ENCODE measurements around the gene ADPRH. TPM values are rescaled to one million over a fixed set of nuclear protein-coding genes. Genes with fewer than 3 reads are reported as not detected.

Gene ADPRH
- total RNA-seq, 1 experiment from 2014 or later, result 2.0 TPM

- Histone ChIP-seq H3K9me3 (replicated peaks) (no peaks in the 10 kb centered on the region), H3K27me3 (replicated peaks) (no peaks in the 10 kb centered on the region), H3K36me3 (no peaks in the 10 kb centered on the region), H3K27ac (no peak overlapping the region), H3K4me1 (replicated peaks) (no peaks in the 10 kb centered on the region), H3K4me3 (no peak overlapping the region)
- no peak for DNase-seq (ENCODE audit: low read depth in 1 of 2, low spot score in 2 of 2)
Measured at GRCh38 chr3:119619094-119619493, 39.8 kb downstream of the ADPRH start.

GRCh38 chr3:119620899-119621298, 41.6 kb downstream of the ADPRH start:
- H3K4me3 ChIP-seq, result no peak overlapping the region
- H3K9me3 ChIP-seq (replicated peaks), result no peaks in the 10 kb centered on the region
- no peaks in the 10 kb centered on the region for H3K4me1 ChIP-seq (replicated peaks)
- H3K36me3 ChIP-seq, result no peaks in the 10 kb centered on the region
- no peak for DNase-seq (ENCODE audit: low read depth in 1 of 2, low spot score in 2 of 2)
- no peaks in the 10 kb centered on the region for H3K27me3 ChIP-seq (replicated peaks)
- no peak overlapping the region for H3K27ac ChIP-seq

DNA sequence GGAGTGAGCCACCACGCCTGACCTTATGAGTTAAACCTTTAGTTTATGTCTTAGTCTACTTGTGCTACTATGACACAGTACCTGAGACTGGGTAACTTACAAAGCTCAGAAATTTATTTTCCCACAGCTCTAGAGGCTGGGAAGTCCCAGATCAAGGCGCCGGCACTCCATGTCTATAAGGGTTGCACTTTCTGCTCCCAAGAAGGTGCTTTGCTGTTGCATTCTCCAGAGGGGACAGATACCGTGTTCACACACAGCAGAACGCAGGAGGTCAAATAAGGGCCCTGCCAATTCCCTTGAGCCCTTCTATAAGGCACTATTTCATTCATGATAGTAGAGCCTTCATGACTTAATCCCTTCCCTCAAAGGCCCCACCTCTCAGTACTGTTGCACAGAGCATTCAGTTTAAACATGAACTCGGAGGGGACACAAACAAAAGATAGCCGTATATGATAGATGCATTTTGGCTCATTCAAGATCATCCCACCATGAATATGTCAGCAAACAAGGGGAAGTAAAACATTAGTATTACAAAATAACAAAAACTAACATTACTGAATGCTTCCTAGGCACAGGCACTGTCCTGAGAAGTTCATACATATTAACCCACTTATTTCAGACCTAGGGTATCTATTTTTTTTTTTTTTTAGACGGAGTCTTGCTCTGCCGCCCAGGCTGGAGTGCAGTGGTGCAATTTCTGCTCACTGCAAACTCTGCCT, 44.9 kb downstream of the ADPRH start:
- H3K27me3 ChIP-seq (replicated peaks), result no peaks in the 10 kb centered on the region
- no peaks in the 10 kb centered on the region for H3K9me3 ChIP-seq (replicated peaks)
- DNase-seq (ENCODE audit: low read depth in 1 of 2, low spot score in 2 of 2), result no peak
- no peaks in the 10 kb centered on the region for H3K36me3 ChIP-seq
- H3K4me1 ChIP-seq (replicated peaks), result 0 out of 2 replicates have a peak, but pooled peaks cover 5% of the 10 kb centered on the region
- H3K27ac ChIP-seq, result no peak overlapping the region
- H3K4me3 ChIP-seq, result no peak overlapping the region

GRCh38 chr3:119625451-119626153, 46.3 kb downstream of the ADPRH start:
- Histone ChIP-seq H3K4me3 (no peak overlapping the region), H3K9me3 (replicated peaks) (no peaks in the 10 kb centered on the region)

GRCh38 chr3:119626196-119626595, 46.9 kb downstream of the ADPRH start:
- Histone ChIP-seq H3K4me1 (replicated peaks) (peaks cover 9% of the 10 kb centered on the region), H3K4me3 (no peak overlapping the region), H3K9me3 (replicated peaks) (no peaks in the 10 kb centered on the region), H3K27ac (no peak overlapping the region), H3K36me3 (no peaks in the 10 kb centered on the region), H3K27me3 (replicated peaks) (no peaks in the 10 kb centered on the region)
- DNase-seq (ENCODE audit: low read depth in 1 of 2, low spot score in 2 of 2), result no peak

More at GRCh38 chr3:119625451-119626153, 46.3 kb downstream of the ADPRH start:
- H3K36me3 ChIP-seq, result no peaks in the 10 kb centered on the region
- H3K4me1 ChIP-seq (replicated peaks), result peaks cover 8% of the 10 kb centered on the region; the same call in 1 of the 2 replicates
- no peaks in the 10 kb centered on the region for H3K27me3 ChIP-seq (replicated peaks)
- DNase-seq (ENCODE audit: low read depth in 1 of 2, low spot score in 2 of 2), result no peak
- H3K27ac ChIP-seq, result no peak overlapping the region

- no peak overlapping the region for H3K27ac ChIP-seq
- no peak for DNase-seq (ENCODE audit: low read depth in 1 of 2, low spot score in 2 of 2)
- no peaks in the 10 kb centered on the region for H3K9me3 ChIP-seq (replicated peaks)
- no peak overlapping the region for H3K4me3 ChIP-seq
- H3K4me1 ChIP-seq (replicated peaks), result peaks cover 9% of the 10 kb centered on the region
- H3K27me3 ChIP-seq (replicated peaks), result no peaks in the 10 kb centered on the region
- H3K36me3 ChIP-seq, result no peaks in the 10 kb centered on the region
Measured at GRCh38 chr3:119627461-119627860, 48.2 kb downstream of the ADPRH start.

- Histone ChIP-seq H3K4me1 (replicated peaks) (peaks cover 9% of the 10 kb centered on the region), H3K4me3 (no peak overlapping the region), H3K27me3 (replicated peaks) (no peaks in the 10 kb centered on the region), H3K9me3 (replicated peaks) (no peaks in the 10 kb centered on the region), H3K36me3 (no peaks in the 10 kb centered on the region), H3K27ac (no peak overlapping the region)
- no peak for DNase-seq (ENCODE audit: low read depth in 1 of 2, low spot score in 2 of 2)
Measured at GRCh38 chr3:119628390-119628789, 49.1 kb downstream of the ADPRH start.

GRCh38 chr3:119628816-119629445, 49.6 kb downstream of the ADPRH start:
- Histone ChIP-seq H3K4me3 (no peak overlapping the region), H3K27ac (no peak overlapping the region), H3K4me1 (replicated peaks) (peaks cover 9% of the 10 kb centered on the region), H3K27me3 (replicated peaks) (no peaks in the 10 kb centered on the region), H3K9me3 (replicated peaks) (no peaks in the 10 kb centered on the region), H3K36me3 (no peaks in the 10 kb centered on the region)
- DNase-seq (ENCODE audit: low read depth in 1 of 2, low spot score in 2 of 2), result no peak

- no peaks in the 10 kb centered on the region for H3K27me3 ChIP-seq (replicated peaks)
- no peak overlapping the region for H3K4me3 ChIP-seq
- H3K27ac ChIP-seq, result no peak overlapping the region
- H3K4me1 ChIP-seq (replicated peaks), result peaks cover 9% of the 10 kb centered on the region
- peak in 1 of 2 experiments; percentile 12 for DNase-seq (ENCODE audit: low read depth in 1 of 2, low spot score in 2 of 2)
- no peaks in the 10 kb centered on the region for H3K36me3 ChIP-seq
- H3K9me3 ChIP-seq (replicated peaks), result no peaks in the 10 kb centered on the region
Measured at GRCh38 chr3:119630128-119630879, 51.0 kb downstream of the ADPRH start.

DNA sequence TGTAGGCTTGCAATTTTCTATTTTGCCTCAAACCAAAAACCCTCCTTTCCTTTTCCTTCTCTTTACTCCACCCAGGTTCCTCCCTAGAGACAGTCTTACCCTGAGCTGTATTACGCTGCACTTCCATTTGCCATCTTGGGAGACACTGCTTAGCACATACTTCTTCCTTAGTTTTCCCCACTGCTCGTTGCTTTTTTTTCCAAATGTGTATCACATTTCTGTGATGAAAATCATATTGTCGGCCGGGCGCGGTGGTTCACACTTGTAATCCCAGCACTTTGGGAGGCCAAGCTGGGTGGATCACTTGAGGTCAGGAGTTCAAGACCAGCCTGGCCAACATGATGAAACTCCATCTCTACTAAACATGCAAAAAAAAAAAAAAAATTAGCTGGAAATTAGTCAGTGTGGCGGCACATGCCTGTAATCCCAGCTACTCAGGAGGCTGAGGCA, 51.6 kb downstream of the ADPRH start:
- DNase-seq (ENCODE audit: low read depth in 1 of 2, low spot score in 2 of 2), result no peak
- H3K27me3 ChIP-seq (replicated peaks), result no peaks in the 10 kb centered on the region
- no peaks in the 10 kb centered on the region for H3K9me3 ChIP-seq (replicated peaks)
- H3K36me3 ChIP-seq, result no peaks in the 10 kb centered on the region
- no peak overlapping the region for H3K4me3 ChIP-seq
- H3K4me1 ChIP-seq (replicated peaks), result peaks cover 9% of the 10 kb centered on the region
- no peak overlapping the region for H3K27ac ChIP-seq

DNA sequence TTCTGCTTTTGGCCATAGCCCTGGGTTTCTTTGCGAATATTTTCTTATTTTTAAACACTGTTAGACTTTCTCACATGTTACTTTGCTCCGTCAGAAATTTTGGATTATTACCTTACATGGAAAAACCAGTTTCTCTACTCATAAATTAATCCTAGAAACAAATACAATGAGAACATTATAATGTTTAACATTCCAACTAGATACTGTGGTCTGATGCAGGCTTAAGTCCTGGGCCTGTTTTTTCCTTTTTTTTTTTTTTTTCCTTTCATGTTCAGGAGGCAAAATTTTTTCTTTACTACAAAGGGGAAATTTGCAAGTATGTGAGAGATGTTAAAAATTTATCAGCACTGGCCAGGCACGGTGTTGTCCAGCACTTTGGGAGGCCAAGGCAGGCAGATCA, 52.2 kb downstream of the ADPRH start:
- no peaks in the 10 kb centered on the region for H3K36me3 ChIP-seq
- no peak for DNase-seq (ENCODE audit: low read depth in 1 of 2, low spot score in 2 of 2)
- H3K27me3 ChIP-seq (replicated peaks), result no peaks in the 10 kb centered on the region
- peaks cover 9% of the 10 kb centered on the region for H3K4me1 ChIP-seq (replicated peaks)
- no peak overlapping the region for H3K27ac ChIP-seq
- no peak overlapping the region for H3K4me3 ChIP-seq
- H3K9me3 ChIP-seq (replicated peaks), result no peaks in the 10 kb centered on the region

DNA sequence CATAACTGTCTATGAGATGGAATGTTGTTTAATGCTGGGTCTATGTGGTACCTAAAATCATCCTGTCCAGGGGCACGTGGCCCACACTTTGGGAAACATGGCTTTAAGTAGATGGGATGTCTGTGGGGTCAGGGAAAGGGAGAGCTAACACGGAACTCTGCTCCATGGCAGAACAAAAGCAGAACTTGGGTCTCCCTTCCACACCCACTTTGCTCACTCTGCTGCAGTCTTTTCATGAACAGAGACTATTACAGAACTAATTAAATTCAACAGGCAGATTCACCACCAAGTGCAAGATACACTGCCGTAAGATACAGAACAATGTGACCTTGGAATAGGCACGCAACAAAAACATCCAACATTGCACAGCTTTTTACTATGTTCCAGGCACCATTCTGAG, 52.9 kb downstream of the ADPRH start:
- Histone ChIP-seq H3K27ac (no peak overlapping the region), H3K36me3 (no peaks in the 10 kb centered on the region), H3K27me3 (replicated peaks) (no peaks in the 10 kb centered on the region), H3K9me3 (replicated peaks) (no peaks in the 10 kb centered on the region), H3K4me1 (replicated peaks) (peaks cover 7% of the 10 kb centered on the region), H3K4me3 (no peak overlapping the region)
- DNase-seq (ENCODE audit: low read depth in 1 of 2, low spot score in 2 of 2), result no peak

GRCh38 chr3:119632829-119633228, 53.5 kb downstream of the ADPRH start:
- no peaks in the 10 kb centered on the region for H3K9me3 ChIP-seq (replicated peaks)
- peaks cover 9% of the 10 kb centered on the region for H3K4me1 ChIP-seq (replicated peaks)
- H3K27me3 ChIP-seq (replicated peaks), result no peaks in the 10 kb centered on the region
- no peaks in the 10 kb centered on the region for H3K36me3 ChIP-seq
- no peak overlapping the region for H3K27ac ChIP-seq
- H3K4me3 ChIP-seq, result no peak overlapping the region
- DNase-seq (ENCODE audit: low read depth in 1 of 2, low spot score in 2 of 2), result no peak

Measured in SJSA1 (cell line).